ENCODE results near the gene KCNK7.
A peak's percentile ranks its signal among the peaks of the same experiment; 100 is the strongest.

Gene KCNK7

GRCh38 chr11:65625628-65626342 lies 30.2 kb upstream of the KCNK7 start:
- no peak for DNase-seq

GRCh38 chr11:65624931-65625627 lies 29.5 kb upstream of the KCNK7 start:
- DNase-seq = no peak

GRCh38 chr11:65623852-65624616 lies 28.4 kb upstream of the KCNK7 start:
- DNase-seq = no peak

- no peak for DNase-seq
These were observed 27.6 kb upstream of the KCNK7 start for GRCh38 chr11:65623177-65623576.

GRCh38 chr11:65622011-65622410 lies 26.4 kb upstream of the KCNK7 start:
- no peak for DNase-seq

- no peak for DNase-seq
These were observed 25.9 kb upstream of the KCNK7 start for GRCh38 chr11:65621460-65621859.

- DNase-seq = no peak
These were observed 25.1 kb upstream of the KCNK7 start for GRCh38 chr11:65620666-65621065.

- DNase-seq = no peak
These were observed 23.8 kb upstream of the KCNK7 start for GRCh38 chr11:65619281-65619928.

- no peak for DNase-seq
These were observed 23.2 kb upstream of the KCNK7 start for GRCh38 chr11:65618763-65619162.

- no peak for DNase-seq
These were observed 22.6 kb upstream of the KCNK7 start for GRCh38 chr11:65617990-65618751.

- DNase-seq = no peak
These were observed 21.7 kb upstream of the KCNK7 start for GRCh38 chr11:65617136-65617850.

- no peak for DNase-seq
These were observed 21.0 kb upstream of the KCNK7 start for GRCh38 chr11:65616575-65617001.

- DNase-seq = no peak
These were observed 20.5 kb upstream of the KCNK7 start for GRCh38 chr11:65615950-65616574.

- DNase-seq = peak; percentile 100
These were observed 19.8 kb upstream of the KCNK7 start, which contains the start of gene PCNX3 for GRCh38 chr11:65615229-65615949. Gene PCNX3 (plus strand): TSS chr11:65615776. CDS start chr11:65616312, 536 bp downstream.

GRCh38 chr11:65613091-65613928 lies 17.7 kb upstream of the KCNK7 start:
- peak; percentile 22 for DNase-seq

GRCh38 chr11:65612691-65613090 lies 17.1 kb upstream of the KCNK7 start:
- DNase-seq = no peak

- DNase-seq = no peak
These were observed 16.4 kb upstream of the KCNK7 start for GRCh38 chr11:65611758-65612603.

- no peak for DNase-seq
These were observed 15.6 kb upstream of the KCNK7 start for GRCh38 chr11:65611028-65611757.
